GM12801 (cell line): ENCODE measurements around the gene VEGFA.

ENCODE experiments used
- CTCF ChIP-seq: IDR thresholded peaks from one replicate; pipeline ENCODE4 v1.5.1; 2011; ENCODE audit warnings: control low read depth; ENCODE audit not compliant: insufficient read length; ENCODE audit errors: extremely low read depth

Gene VEGFA

GRCh38 chr6:43800746-43801494 is 30.9 kb downstream of the VEGFA start:
- TF ChIP-seq CTCF = no peak

DNA sequence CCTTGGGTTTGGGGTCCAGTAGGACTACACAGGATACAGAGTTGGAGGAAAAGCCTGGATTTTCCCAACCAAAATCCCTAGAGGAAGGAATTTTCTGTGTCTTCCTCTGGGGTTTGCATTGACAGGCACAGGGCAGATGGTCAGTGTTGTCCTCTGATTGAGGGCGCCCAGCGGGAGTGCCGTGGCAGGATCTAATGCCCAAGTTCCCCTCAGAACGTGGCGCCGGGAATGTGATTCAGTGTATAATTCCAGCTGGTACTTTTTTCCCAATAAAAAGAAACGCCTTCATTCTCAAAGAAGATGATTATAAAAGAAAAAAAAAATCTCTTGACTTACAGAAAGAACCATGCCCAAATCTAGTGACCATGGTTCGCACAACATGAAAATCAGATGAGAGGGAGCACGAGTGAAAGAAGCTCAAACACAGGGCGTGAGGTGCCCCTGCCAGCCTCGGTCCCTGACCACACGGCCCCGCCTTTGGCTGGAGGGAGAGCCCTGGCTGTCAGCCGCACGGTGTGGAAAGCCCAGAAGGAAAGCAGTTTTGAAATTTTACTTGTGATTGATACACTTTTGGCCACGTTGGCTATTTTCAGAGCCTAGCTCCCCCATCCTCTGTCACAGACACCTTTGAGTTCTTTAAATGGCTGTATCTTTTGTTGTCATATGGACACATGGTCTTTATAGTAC is 31.6 kb downstream of the VEGFA start:
- no peak for TF ChIP-seq CTCF

GRCh38 chr6:43803055-43803782 is 33.2 kb downstream of the VEGFA start:
- no peak for TF ChIP-seq CTCF

- no peak for TF ChIP-seq CTCF
Measured at GRCh38 chr6:43803783-43804549, 34.0 kb downstream of the VEGFA start.

DNA sequence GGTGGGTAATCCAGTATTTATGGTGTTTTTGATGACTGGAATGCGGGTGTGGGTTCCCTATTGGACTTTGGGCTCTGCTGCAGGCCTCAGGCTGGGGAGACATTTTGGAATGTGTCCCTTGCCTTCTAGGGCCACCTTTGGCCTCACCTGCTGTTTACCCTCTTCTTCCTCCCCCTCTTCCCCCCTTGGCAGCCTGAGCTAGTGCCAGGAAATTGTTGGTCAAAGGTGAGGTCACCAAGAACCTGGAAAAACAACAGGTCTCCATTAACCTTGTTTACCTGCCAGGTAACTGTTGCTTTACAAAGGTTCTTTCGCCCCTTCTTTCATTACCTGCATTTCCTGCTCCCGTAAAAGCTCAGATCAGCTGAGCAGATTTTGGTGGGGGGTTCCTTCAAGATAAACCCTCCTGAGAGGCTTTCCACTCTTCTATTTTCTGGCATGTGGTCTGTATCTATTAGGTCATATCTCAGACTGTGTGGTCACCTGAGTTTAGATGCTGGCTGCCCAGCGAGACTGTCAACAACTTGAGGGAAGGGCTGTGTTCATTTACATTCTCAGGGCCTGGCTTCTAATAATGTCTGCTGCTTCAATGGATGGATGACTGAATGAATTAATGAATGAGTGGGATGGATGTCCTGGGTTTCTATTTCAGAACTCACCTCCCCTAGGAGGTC is 34.7 kb downstream of the VEGFA start:
- no peak for TF ChIP-seq CTCF

DNA sequence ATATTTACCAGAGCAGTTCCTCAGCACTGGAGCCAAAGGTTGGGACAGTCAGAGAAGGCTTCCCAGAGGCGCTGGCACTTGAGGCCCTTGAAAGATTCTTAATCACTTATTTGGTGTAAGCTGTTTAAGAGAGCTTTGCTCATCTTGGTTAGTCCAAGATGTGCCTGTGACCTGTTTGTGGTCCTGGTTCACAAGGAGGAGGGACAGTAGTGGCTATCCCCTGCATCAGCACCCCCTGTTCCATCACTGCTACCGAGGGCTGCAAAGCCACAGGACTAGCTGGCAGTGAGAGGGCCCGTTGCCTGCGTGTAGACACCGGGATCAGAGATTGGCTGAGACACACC is 35.7 kb downstream of the VEGFA start:
- no peak for TF ChIP-seq CTCF
